Measurements from ENCODE around the gene EVA1C. TPM values are rescaled to one million over a fixed set of nuclear protein-coding genes. Genes with fewer than 3 reads are reported as not detected.

EVA1C gene
- total and polyA plus RNA-seq, 2 experiments from 2014 or later: 4.6 to 6.9 TPM

DNA sequence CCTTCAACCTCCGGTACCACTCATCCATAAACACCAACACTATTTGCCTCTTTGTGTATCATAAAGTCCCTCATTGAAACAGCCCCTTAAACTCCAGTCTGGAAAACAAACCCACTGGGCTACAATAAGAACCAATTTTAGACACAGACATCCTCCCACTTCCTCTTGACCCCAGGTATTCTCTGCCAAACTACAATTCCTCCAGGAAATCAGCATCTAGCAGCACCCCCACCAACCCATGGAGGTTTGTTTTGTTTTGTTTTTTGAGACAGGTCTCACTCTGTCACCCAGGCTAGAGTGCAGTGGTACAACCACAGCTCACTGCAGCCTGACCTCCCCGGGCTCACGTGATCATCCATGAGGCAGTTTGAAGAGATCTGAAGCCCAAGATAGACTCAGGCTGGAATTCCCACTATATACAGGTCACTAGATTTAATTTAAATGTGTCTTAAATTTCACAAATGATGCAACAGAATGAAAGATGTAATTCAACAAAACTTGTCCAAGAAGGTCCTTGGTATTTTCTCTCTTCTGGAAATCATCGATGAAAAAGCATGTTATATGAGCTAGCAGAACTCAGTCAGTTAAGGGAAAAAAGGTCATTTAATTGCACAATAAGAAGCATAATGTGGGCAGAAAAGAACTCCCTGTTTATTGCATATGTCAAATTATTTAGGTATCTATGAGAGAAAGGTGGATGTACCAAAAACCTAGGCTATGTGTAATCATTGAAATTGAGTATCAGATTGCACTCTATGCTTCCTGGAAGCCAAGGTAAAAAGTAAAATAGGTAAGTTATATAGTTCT lies 142.5 kb downstream of the EVA1C start:
- no peak overlapping the region for H3K4me3 Mint-ChIP-seq
- Histone ChIP-seq H4K20me1 (replicated peaks; ENCODE audit: insufficient read depth) (no peaks in the 10 kb centered on the region), H3K4me1 (ENCODE audit: insufficient read depth) (peaks cover 12% of the 10 kb centered on the region), H3F3A (replicated peaks; ENCODE audit: low read depth) (0 out of 2 replicates have a peak, but pooled peaks cover 2% of the 10 kb centered on the region), H3K27me3 (ENCODE audit: insufficient read depth) (no peaks in the 10 kb centered on the region), H3K4me3 (no peak overlapping the region), H2AFZ (no peak overlapping the region), H3K4me2 (no peak overlapping the region), H3K36me3 (ENCODE audit: insufficient read depth) (no peaks in the 10 kb centered on the region), H3K27ac (ENCODE audit: low read depth) (no peak overlapping the region), H3K79me2 (replicated peaks; ENCODE audit: insufficient read depth) (no peaks in the 10 kb centered on the region), H3K9me2 (ENCODE audit: insufficient read depth) (no peaks in the 10 kb centered on the region; the same call in 1 of the 2 replicates)
- no peaks in the 10 kb centered on the region for H3K9me3 Mint-ChIP-seq
- ATAC-seq (no peak), DNase-seq (ENCODE audit: low spot score) (no peak)
- no peak overlapping the region for H3K27ac Mint-ChIP-seq
- peaks cover 33% of the 10 kb centered on the region for H3K4me1 Mint-ChIP-seq
- no peak for TF ChIP-seq POLR2AphosphoS5 (IDR thresholded peaks at IDR 0.05; ENCODE audit: low read depth)
- no peak for TF ChIP-seq ZNF114 (CRISPR knock-in tag; IDR thresholded peaks at IDR 0.05)
- no peak for TF ChIP-seq CTCF (conservative IDR thresholded peaks at IDR 0.05; ENCODE audit: low read depth in 2 of 2)
- no peak for TF ChIP-seq JUNB (IDR thresholded peaks at IDR 0.05; ENCODE audit: unreplicated experiment)
- TF ChIP-seq EZH2phosphoT487 (IDR thresholded peaks at IDR 0.05; ENCODE audit: unreplicated experiment): no peak
- TF ChIP-seq, protein P1, sequence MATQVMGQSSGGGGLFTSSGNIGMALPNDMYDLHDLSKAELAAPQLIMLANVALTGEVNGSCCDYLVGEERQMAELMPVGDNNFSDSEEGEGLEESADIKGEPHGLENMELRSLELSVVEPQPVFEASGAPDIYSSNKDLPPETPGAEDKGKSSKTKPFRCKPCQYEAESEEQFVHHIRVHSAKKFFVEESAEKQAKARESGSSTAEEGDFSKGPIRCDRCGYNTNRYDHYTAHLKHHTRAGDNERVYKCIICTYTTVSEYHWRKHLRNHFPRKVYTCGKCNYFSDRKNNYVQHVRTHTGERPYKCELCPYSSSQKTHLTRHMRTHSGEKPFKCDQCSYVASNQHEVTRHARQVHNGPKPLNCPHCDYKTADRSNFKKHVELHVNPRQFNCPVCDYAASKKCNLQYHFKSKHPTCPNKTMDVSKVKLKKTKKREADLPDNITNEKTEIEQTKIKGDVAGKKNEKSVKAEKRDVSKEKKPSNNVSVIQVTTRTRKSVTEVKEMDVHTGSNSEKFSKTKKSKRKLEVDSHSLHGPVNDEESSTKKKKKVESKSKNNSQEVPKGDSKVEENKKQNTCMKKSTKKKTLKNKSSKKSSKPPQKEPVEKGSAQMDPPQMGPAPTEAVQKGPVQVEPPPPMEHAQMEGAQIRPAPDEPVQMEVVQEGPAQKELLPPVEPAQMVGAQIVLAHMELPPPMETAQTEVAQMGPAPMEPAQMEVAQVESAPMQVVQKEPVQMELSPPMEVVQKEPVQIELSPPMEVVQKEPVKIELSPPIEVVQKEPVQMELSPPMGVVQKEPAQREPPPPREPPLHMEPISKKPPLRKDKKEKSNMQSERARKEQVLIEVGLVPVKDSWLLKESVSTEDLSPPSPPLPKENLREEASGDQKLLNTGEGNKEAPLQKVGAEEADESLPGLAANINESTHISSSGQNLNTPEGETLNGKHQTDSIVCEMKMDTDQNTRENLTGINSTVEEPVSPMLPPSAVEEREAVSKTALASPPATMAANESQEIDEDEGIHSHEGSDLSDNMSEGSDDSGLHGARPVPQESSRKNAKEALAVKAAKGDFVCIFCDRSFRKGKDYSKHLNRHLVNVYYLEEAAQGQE (IDR thresholded peaks at IDR 0.05; ENCODE audit: unreplicated experiment): no peak
- no peak for TF ChIP-seq ZNF331 (CRISPR knock-in tag; IDR thresholded peaks at IDR 0.05; ENCODE audit: low read depth)
- TF ChIP-seq EZH2 (IDR thresholded peaks at IDR 0.05; ENCODE audit: low read depth, unreplicated experiment): no peak
- TF ChIP-seq ETS1 (IDR thresholded peaks at IDR 0.05): no peak
- TF ChIP-seq STAT1 (IDR thresholded peaks at IDR 0.05; ENCODE audit: unreplicated experiment): no peak
- TF ChIP-seq NANOG (IDR thresholded peaks at IDR 0.05; ENCODE audit: borderline replicate concordance): no peak
- no peaks in the 10 kb centered on the region for H3K36me3 Mint-ChIP-seq (ENCODE audit: low read depth)
- peaks cover 9% of the 10 kb centered on the region for H3K27me3 Mint-ChIP-seq (ENCODE audit: insufficient read depth, low read depth, poor library complexity)
